Fibroblast of lung (primary cell): Measurements from ENCODE around the gene SRRM1.

Source experiments
- EZH2 ChIP-seq: IDR thresholded peaks from 2 replicates; pipeline ENCODE4 v1.5.1; 2012; ENCODE audit warnings: low read length, control low read depth, mild to moderate bottlenecking; ENCODE audit errors: missing control alignments
- TF ChIP-seq, protein P1 (sequence below), 2 donors: IDR thresholded peaks in 1 of 2; conservative IDR thresholded peaks in 1 of 2; 1 replicate in 1 of 2; 2 replicates in 1 of 2; pipeline ENCODE4 v1.5.1; 2011 to 2012; ENCODE audit warnings: low read length in 2 of 2, control low read depth in 1 of 2, inconsistent platforms in 1 of 2, low read depth in 1 of 2, mild to moderate bottlenecking in 1 of 2

DNA sequence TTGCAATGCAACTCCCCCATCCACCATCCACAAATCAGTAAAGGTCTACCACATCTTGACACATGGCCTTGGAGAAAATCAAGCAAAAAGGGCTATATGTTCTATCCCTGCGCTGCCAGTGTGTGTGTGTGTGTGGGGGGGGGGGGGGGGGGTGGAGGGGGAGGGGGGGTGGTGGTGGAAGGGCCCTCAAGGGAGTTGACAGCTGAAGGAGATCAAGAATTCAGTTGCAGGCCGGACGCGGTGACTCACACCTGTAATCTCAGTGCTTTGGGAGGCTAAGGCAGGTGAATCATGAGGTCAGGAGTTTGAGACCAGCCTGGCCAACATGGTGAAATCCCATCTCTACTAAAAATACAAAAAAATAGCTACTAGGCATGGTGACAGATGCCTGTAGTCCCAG lies 64.6 kb downstream of the SRRM1 start:
- TF ChIP-seq, protein P1, sequence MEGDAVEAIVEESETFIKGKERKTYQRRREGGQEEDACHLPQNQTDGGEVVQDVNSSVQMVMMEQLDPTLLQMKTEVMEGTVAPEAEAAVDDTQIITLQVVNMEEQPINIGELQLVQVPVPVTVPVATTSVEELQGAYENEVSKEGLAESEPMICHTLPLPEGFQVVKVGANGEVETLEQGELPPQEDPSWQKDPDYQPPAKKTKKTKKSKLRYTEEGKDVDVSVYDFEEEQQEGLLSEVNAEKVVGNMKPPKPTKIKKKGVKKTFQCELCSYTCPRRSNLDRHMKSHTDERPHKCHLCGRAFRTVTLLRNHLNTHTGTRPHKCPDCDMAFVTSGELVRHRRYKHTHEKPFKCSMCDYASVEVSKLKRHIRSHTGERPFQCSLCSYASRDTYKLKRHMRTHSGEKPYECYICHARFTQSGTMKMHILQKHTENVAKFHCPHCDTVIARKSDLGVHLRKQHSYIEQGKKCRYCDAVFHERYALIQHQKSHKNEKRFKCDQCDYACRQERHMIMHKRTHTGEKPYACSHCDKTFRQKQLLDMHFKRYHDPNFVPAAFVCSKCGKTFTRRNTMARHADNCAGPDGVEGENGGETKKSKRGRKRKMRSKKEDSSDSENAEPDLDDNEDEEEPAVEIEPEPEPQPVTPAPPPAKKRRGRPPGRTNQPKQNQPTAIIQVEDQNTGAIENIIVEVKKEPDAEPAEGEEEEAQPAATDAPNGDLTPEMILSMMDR (conservative IDR thresholded peaks at IDR 0.05 in 1 of 2, IDR thresholded peaks at IDR 0.05 in 1 of 2; ENCODE audit: low read depth in 1 of 2, low read length in 2 of 2): no peak
- no peak for TF ChIP-seq EZH2
